WTC11 (cell line): Measurements from ENCODE around the gene CABP2. TPM values are rescaled to one million over a fixed set of nuclear protein-coding genes. Genes with fewer than 3 reads are reported as not detected.
A peak's percentile ranks its signal among the peaks of the same experiment; 100 is the strongest.

ENCODE experiments used
- ATAC-seq: fragments of 200-7000 bp; cut with Tn5 transposase; 2 replicates; pipeline ENCODE4 v1.10.0; 2021; ENCODE audit warnings: mild to moderate bottlenecking, moderate library complexity
- CTCF ChIA-PET: fragments of 300-600 bp; sonication (Branson Sonifier 250); formaldehyde crosslinking; loops from one replicate; lab custom pipeline; 2021; ENCODE audit warnings: antibody characterized with exemption; lab: Charles Lee
- POLR2A ChIA-PET: fragments of 350-600 bp; sonication (Branson Sonifier 250); formaldehyde crosslinking; loops from one replicate; lab custom pipeline; 2021; ENCODE audit warnings: antibody characterized with exemption; lab: Charles Lee
- DNase-seq: peaks from one replicate; pipeline ENCODE4 v3.0.0; 2021; ENCODE audit warnings: low spot score
- H3K27ac Mint-ChIP-seq: 2 replicates; pipeline ENCODE4 v1.8.0; 2021; ENCODE audit warnings: mixed read lengths
- H3K27me3 Mint-ChIP-seq: 2 replicates; pipeline ENCODE4 v1.8.0; 2021; ENCODE audit warnings: low read depth, mild to moderate bottlenecking, moderate library complexity, mixed read lengths
- H3K36me3 Mint-ChIP-seq: 2 replicates; pipeline ENCODE4 v1.8.0; 2021; ENCODE audit warnings: mixed read lengths
- H3K4me1 Mint-ChIP-seq: 2 replicates; pipeline ENCODE4 v1.8.0; 2022; ENCODE audit warnings: mixed read lengths
- H3K4me3 Mint-ChIP-seq: 2 replicates; pipeline ENCODE4 v1.8.0; 2021; ENCODE audit warnings: mild to moderate bottlenecking, moderate library complexity, mixed read lengths
- H3K9me3 Mint-ChIP-seq: 2 replicates; pipeline ENCODE4 v1.8.0; 2021; ENCODE audit warnings: mixed read lengths
- EMX1 ChIP-seq: fragments of 250-450 bp; sonication (Bioruptor Pico); IDR thresholded peaks from 2 replicates; pipeline ENCODE4 v1.8.0; 2021; ENCODE audit warnings: mild to moderate bottlenecking
- FOXJ3 ChIP-seq: sonication (generic); formaldehyde crosslinking; IDR thresholded peaks from 2 replicates; pipeline ENCODE4 v1.9.0; 2021; ENCODE audit warnings: missing genetic modification reagents, mild to moderate bottlenecking, borderline replicate concordance
- FOXK1 ChIP-seq: sonication (generic); formaldehyde crosslinking; IDR thresholded peaks from 2 replicates; pipeline ENCODE4 v1.8.0; 2022; ENCODE audit warnings: mild to moderate bottlenecking, moderate library complexity, missing genetic modification reagents
- GRHL2 ChIP-seq: fragments of 250-450 bp; sonication (Bioruptor Pico); IDR thresholded peaks from 2 replicates; pipeline ENCODE4 v1.8.0; 2022; ENCODE audit warnings: mild to moderate bottlenecking, moderate library complexity; ENCODE audit not compliant: insufficient replicate concordance, severe bottlenecking
- JUN ChIP-seq: sonication (generic); formaldehyde crosslinking; IDR thresholded peaks from 2 replicates; pipeline ENCODE4 v1.8.0; 2023; ENCODE audit warnings: mild to moderate bottlenecking, missing genetic modification reagents
- NR1H2 ChIP-seq: sonication (generic); formaldehyde crosslinking; IDR thresholded peaks from 2 replicates; pipeline ENCODE4 v1.9.0; 2021; ENCODE audit warnings: mild to moderate bottlenecking, moderate library complexity, missing genetic modification reagents
- OVOL2 ChIP-seq: fragments of 250-450 bp; sonication (Bioruptor Pico); IDR thresholded peaks from 2 replicates; pipeline ENCODE4 v1.9.0; 2021; ENCODE audit warnings: mild to moderate bottlenecking, borderline replicate concordance
- SMAD4 ChIP-seq: sonication (generic); formaldehyde crosslinking; IDR thresholded peaks from 2 replicates; pipeline ENCODE4 v1.8.0; 2022; ENCODE audit warnings: mild to moderate bottlenecking, missing genetic modification reagents
- SOX15 ChIP-seq: fragments of 250-450 bp; sonication (Bioruptor Pico); IDR thresholded peaks from 2 replicates; pipeline ENCODE4 v1.9.0; 2021; ENCODE audit warnings: mild to moderate bottlenecking
- ZNF317 ChIP-seq: sonication (generic); formaldehyde crosslinking; IDR thresholded peaks from 2 replicates; pipeline ENCODE4 v1.8.1; 2023; ENCODE audit warnings: low read depth, mild to moderate bottlenecking, moderate library complexity, missing genetic modification reagents, borderline replicate concordance
- ZNF396 ChIP-seq: fragments of 250-450 bp; sonication (Bioruptor Pico); IDR thresholded peaks from 2 replicates; pipeline ENCODE4 v1.8.0; 2021; ENCODE audit warnings: mild to moderate bottlenecking, moderate library complexity, borderline replicate concordance
- total RNA-seq: library from RNA; stranded (reverse); gene quantifications from 3 replicates; pipeline ENCODE4 v1.2.3, GENCODE V29; 2021
- TF ChIP-seq, protein P1 (sequence below): fragments of 250-450 bp; sonication (Bioruptor Pico); IDR thresholded peaks from 2 replicates; pipeline ENCODE4 v1.8.0; 2021; ENCODE audit warnings: mild to moderate bottlenecking
- TF ChIP-seq, protein P2 (sequence below): fragments of 250-450 bp; sonication (Bioruptor Pico); IDR thresholded peaks from 2 replicates; pipeline ENCODE4 v1.9.0; 2021; ENCODE audit warnings: mild to moderate bottlenecking
- TF ChIP-seq, protein P3 (sequence below): sonication (generic); formaldehyde crosslinking; IDR thresholded peaks from 2 replicates; pipeline ENCODE4 v1.8.1; 2023; ENCODE audit warnings: mild to moderate bottlenecking, missing genetic modification reagents
- TF ChIP-seq, protein P4 (sequence below): sonication (generic); formaldehyde crosslinking; IDR thresholded peaks from 2 replicates; pipeline ENCODE4 v1.8.0; 2022; ENCODE audit warnings: missing genetic modification reagents
- TF ChIP-seq, protein P5 (sequence below): fragments of 250-450 bp; sonication (Bioruptor Pico); conservative IDR thresholded peaks from 2 replicates; pipeline ENCODE4 v1.9.0; 2021; ENCODE audit warnings: mild to moderate bottlenecking
- TF ChIP-seq, protein P6 (sequence below): fragments of 250-450 bp; sonication (Bioruptor Pico); IDR thresholded peaks from 2 replicates; pipeline ENCODE4 v1.9.0; 2021; ENCODE audit warnings: mild to moderate bottlenecking
- TF ChIP-seq, protein P7 (sequence below): sonication (generic); formaldehyde crosslinking; IDR thresholded peaks from 2 replicates; pipeline ENCODE4 v1.8.1; 2023; ENCODE audit warnings: mild to moderate bottlenecking, moderate library complexity, missing genetic modification reagents
- TF ChIP-seq, protein P8 (sequence below): sonication (generic); formaldehyde crosslinking; IDR thresholded peaks from 2 replicates; pipeline ENCODE4 v1.8.0; 2022; ENCODE audit warnings: mild to moderate bottlenecking, missing genetic modification reagents

CABP2 gene
- total RNA-seq, 1 experiment from 2014 or later, result not detected

DNA sequence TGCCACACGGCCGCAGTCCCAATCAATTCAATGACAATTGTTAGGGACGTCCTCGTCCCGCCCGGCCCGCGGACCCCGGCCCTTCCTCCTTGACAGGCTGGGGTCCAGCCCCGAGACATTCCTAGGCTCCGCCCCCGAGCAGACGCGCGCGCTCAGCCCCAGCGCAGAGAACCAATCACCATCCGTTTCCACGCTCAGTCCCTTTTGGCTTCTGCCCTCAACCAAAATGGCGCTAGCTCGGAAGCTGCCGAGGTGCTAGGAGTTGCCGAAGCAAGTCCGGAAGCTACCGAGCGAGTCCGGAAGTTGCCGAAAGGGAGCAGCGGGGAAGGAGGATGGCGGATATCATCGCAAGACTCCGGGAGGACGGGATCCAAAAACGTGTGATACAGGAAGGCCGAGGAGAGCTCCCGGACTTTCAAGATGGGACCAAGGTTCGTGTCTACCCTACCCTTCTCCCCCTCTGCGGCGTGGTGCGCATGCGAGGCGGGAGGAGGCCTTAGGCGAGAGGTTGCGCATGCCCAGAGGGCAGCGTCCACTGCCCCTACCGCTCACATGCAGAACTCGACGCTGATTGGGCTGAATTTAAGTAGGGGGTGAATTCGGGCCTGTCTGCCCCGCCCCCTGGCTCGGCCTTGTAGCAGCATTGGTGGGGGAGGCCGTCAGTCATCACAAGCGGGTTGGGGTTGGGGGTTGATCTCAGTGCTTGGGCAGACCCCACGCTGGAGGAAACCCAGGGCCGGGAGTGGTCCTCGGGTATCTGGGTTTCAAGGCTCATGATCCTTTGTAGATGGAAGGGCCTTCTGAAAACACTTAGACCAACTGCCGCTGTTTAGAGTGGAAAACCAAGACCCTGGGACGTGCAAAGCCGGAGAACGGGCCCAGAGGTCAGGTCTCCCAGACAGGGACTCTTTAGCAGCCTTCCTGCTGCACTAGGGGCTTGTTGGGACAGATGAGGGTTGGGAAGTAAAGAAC is 40.1 kb downstream of the CABP2 start, which contains the start of gene AIP:
AIP (plus strand) TSS at position 200 of the 972 bp plus-strand sequence; CDS start at position 333, 133 bp downstream.
- Mint-ChIP-seq H3K27me3 (peaks cover 45% of the 10 kb centered on the region), H3K4me3 (peak within 1 kb of the TSS; percentile 75), H3K9me3 (no peaks in the 10 kb centered on the region), H3K36me3 (peaks cover 7% of the 10 kb centered on the region; the same call in 1 of the 2 replicates), H3K27ac (peak within 1 kb of the TSS; percentile 73), H3K4me1 (peaks cover 19% of the 10 kb centered on the region)
- peak; percentile 94 for ATAC-seq
- CTCF ChIA-PET, result interaction anchor here (0.7 to 1.4 kb wide), 6 partner anchors 10 to 165 kb away, joined by 3 to 14 read pairs (median 4); partner anchors contain the start of genes PPP1CA and RAD9A
- DNase-seq, result peak; percentile 98
- POLR2A ChIA-PET, result interaction anchor here (0.8 to 1.0 kb wide), 3 partner anchors 15 to 82 kb away, joined by 3 to 6 read pairs (median 3); partner anchors contain the start of genes PPP1CA, RPS6KB2 and TMEM134
- peak; percentile 97 for TF ChIP-seq FOXK1 (CRISPR knock-in tag)
- TF ChIP-seq, protein P1, sequence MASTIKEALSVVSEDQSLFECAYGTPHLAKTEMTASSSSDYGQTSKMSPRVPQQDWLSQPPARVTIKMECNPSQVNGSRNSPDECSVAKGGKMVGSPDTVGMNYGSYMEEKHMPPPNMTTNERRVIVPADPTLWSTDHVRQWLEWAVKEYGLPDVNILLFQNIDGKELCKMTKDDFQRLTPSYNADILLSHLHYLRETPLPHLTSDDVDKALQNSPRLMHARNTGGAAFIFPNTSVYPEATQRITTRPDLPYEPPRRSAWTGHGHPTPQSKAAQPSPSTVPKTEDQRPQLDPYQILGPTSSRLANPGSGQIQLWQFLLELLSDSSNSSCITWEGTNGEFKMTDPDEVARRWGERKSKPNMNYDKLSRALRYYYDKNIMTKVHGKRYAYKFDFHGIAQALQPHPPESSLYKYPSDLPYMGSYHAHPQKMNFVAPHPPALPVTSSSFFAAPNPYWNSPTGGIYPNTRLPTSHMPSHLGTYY, result no peak
- TF ChIP-seq, protein P2, sequence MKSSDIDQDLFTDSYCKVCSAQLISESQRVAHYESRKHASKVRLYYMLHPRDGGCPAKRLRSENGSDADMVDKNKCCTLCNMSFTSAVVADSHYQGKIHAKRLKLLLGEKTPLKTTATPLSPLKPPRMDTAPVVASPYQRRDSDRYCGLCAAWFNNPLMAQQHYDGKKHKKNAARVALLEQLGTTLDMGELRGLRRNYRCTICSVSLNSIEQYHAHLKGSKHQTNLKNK (CRISPR knock-in tag), result no peak
- no peak for TF ChIP-seq ZNF396 (CRISPR knock-in tag)
- TF ChIP-seq SMAD4, result peak; percentile 94
- TF ChIP-seq, protein P3, sequence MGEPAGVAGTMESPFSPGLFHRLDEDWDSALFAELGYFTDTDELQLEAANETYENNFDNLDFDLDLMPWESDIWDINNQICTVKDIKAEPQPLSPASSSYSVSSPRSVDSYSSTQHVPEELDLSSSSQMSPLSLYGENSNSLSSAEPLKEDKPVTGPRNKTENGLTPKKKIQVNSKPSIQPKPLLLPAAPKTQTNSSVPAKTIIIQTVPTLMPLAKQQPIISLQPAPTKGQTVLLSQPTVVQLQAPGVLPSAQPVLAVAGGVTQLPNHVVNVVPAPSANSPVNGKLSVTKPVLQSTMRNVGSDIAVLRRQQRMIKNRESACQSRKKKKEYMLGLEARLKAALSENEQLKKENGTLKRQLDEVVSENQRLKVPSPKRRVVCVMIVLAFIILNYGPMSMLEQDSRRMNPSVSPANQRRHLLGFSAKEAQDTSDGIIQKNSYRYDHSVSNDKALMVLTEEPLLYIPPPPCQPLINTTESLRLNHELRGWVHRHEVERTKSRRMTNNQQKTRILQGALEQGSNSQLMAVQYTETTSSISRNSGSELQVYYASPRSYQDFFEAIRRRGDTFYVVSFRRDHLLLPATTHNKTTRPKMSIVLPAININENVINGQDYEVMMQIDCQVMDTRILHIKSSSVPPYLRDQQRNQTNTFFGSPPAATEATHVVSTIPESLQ (CRISPR knock-in tag), result no peak
- 0 out of 2 replicates have a peak, but pooled peaks have one; percentile 65 for TF ChIP-seq NR1H2 (CRISPR knock-in tag)
- TF ChIP-seq, protein P4, sequence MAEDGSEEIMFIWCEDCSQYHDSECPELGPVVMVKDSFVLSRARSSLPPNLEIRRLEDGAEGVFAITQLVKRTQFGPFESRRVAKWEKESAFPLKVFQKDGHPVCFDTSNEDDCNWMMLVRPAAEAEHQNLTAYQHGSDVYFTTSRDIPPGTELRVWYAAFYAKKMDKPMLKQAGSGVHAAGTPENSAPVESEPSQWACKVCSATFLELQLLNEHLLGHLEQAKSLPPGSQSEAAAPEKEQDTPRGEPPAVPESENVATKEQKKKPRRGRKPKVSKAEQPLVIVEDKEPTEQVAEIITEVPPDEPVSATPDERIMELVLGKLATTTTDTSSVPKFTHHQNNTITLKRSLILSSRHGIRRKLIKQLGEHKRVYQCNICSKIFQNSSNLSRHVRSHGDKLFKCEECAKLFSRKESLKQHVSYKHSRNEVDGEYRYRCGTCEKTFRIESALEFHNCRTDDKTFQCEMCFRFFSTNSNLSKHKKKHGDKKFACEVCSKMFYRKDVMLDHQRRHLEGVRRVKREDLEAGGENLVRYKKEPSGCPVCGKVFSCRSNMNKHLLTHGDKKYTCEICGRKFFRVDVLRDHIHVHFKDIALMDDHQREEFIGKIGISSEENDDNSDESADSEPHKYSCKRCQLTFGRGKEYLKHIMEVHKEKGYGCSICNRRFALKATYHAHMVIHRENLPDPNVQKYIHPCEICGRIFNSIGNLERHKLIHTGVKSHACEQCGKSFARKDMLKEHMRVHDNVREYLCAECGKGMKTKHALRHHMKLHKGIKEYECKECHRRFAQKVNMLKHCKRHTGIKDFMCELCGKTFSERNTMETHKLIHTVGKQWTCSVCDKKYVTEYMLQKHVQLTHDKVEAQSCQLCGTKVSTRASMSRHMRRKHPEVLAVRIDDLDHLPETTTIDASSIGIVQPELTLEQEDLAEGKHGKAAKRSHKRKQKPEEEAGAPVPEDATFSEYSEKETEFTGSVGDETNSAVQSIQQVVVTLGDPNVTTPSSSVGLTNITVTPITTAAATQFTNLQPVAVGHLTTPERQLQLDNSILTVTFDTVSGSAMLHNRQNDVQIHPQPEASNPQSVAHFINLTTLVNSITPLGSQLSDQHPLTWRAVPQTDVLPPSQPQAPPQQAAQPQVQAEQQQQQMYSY (CRISPR knock-in tag), result peak; percentile 73; the same call in 1 of the 2 replicates
- 0 out of 2 replicates have a peak, but pooled peaks have one; percentile 65 for TF ChIP-seq FOXJ3 (CRISPR knock-in tag)
- peak; percentile 97 for TF ChIP-seq JUN (CRISPR knock-in tag)
- no peak for TF ChIP-seq SOX15 (CRISPR knock-in tag)
- TF ChIP-seq, protein P5, sequence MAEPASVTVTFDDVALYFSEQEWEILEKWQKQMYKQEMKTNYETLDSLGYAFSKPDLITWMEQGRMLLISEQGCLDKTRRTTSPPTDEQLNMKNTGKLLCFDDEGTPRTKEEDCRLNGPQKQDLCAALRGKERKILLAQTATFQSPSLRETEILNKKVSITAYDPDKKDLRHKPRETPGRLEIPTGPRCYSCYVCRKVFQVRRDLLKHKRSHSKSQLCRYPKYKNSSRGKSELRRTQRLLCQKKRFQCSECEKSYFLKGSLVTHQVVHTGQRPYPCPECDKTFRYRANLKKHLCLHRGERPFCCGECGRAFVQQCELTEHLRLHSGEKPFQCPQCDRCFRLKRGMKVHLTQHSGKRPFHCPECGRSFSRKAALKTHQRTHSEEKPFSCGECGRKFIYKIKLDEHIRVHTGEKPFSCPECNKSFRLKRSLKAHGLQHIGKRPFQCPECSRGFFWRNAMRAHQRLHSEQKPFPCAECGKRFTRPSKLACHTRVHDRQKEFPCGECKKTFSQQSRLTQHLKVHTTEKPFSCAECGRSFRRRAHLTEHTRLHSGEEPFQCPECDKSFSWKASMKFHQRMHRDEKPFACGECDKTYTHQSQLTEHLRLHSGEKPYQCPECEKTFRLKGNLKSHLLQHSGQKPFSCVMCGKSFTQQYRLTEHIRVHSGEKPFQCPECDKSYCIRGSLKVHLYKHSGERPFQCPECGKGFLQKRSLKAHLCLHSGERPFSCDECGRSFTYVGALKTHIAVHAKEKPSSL (CRISPR knock-in tag), result no peak
- TF ChIP-seq, protein P6, sequence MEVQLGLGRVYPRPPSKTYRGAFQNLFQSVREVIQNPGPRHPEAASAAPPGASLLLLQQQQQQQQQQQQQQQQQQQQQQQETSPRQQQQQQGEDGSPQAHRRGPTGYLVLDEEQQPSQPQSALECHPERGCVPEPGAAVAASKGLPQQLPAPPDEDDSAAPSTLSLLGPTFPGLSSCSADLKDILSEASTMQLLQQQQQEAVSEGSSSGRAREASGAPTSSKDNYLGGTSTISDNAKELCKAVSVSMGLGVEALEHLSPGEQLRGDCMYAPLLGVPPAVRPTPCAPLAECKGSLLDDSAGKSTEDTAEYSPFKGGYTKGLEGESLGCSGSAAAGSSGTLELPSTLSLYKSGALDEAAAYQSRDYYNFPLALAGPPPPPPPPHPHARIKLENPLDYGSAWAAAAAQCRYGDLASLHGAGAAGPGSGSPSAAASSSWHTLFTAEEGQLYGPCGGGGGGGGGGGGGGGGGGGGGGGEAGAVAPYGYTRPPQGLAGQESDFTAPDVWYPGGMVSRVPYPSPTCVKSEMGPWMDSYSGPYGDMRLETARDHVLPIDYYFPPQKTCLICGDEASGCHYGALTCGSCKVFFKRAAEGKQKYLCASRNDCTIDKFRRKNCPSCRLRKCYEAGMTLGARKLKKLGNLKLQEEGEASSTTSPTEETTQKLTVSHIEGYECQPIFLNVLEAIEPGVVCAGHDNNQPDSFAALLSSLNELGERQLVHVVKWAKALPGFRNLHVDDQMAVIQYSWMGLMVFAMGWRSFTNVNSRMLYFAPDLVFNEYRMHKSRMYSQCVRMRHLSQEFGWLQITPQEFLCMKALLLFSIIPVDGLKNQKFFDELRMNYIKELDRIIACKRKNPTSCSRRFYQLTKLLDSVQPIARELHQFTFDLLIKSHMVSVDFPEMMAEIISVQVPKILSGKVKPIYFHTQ (CRISPR knock-in tag), result no peak
- TF ChIP-seq, protein P7, sequence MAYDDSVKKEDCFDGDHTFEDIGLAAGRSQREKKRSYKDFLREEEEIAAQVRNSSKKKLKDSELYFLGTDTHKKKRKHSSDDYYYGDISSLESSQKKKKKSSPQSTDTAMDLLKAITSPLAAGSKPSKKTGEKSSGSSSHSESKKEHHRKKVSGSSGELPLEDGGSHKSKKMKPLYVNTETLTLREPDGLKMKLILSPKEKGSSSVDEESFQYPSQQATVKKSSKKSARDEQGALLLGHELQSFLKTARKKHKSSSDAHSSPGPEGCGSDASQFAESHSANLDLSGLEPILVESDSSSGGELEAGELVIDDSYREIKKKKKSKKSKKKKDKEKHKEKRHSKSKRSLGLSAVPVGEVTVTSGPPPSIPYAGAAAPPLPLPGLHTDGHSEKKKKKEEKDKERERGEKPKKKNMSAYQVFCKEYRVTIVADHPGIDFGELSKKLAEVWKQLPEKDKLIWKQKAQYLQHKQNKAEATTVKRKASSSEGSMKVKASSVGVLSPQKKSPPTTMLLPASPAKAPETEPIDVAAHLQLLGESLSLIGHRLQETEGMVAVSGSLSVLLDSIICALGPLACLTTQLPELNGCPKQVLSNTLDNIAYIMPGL (CRISPR knock-in tag), result peak; percentile 57; the same call in 1 of the 2 replicates
- TF ChIP-seq, protein P8, sequence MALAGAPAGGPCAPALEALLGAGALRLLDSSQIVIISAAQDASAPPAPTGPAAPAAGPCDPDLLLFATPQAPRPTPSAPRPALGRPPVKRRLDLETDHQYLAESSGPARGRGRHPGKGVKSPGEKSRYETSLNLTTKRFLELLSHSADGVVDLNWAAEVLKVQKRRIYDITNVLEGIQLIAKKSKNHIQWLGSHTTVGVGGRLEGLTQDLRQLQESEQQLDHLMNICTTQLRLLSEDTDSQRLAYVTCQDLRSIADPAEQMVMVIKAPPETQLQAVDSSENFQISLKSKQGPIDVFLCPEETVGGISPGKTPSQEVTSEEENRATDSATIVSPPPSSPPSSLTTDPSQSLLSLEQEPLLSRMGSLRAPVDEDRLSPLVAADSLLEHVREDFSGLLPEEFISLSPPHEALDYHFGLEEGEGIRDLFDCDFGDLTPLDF, result peak; percentile 92
- no peak for TF ChIP-seq EMX1 (CRISPR knock-in tag)
- no peak for TF ChIP-seq GRHL2 (CRISPR knock-in tag)
- no peak for TF ChIP-seq OVOL2 (CRISPR knock-in tag)
- 0 out of 2 replicates have a peak, but pooled peaks have one; percentile 65 for TF ChIP-seq ZNF317 (CRISPR knock-in tag)
